HL-60/S4 (cell line): ENCODE data around the gene ZMYND8.
"Not testable (repeated sequence)": the region's sequence is repeated elsewhere in the genome, so short reads cannot be mapped to it uniquely, and the experiment has no call there.

Experiments used
- in situ Hi-C: fragments of 300-500 bp; cut with MboI; formaldehyde crosslinking; loops from 2 replicates; pipeline ENCODE4 v1.14.3; 2022; ENCODE audit warnings: low sequenced_read_pairs

Gene ZMYND8

DNA sequence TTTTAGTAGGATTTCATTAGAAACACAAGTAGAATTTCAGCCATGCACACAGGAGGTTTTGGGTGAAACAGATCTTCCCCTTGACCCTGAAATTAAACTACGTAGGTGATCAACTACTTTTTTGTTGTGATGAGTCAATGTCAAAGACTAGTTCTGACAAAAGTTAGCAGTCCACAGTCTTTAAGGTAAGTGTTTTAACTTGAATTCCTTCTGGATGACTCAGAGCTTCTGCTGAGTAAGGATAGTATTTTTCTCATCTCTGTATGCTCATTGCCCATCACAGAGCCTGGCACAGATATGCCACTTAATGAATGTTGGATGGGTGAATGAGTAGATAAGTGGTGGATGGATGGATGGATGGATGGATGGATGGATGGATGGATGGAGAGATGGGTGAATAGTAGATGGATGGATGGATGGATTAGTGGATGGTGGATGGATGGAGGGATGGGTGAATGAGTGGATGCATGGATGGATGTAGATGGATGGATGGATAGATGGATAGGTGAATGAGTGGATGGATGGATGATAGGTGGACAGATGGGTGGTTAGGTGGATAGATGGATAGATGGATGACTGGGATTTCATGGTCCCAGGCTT lies 165.3 kb downstream of the ZMYND8 start:
- in situ Hi-C loops: no loop called here

DNA sequence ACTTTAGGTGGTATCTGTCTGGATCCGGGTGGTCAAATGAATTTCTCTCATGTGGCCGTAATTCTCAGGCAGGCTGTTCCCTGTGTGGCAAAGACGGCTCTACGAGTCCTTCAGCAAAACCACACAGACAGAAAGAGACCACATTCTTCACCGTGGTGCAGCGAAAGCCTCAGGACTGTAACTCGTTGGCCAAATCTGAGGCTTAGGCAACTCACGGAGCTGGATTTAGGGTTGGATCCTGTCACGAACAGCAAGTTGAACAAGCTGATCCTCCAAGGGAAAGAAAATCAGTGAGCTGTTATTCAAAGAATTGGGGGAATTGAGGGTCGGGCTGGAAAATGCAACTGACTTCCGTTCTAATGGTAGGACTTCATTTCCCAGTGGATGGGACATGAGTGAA lies 167.4 kb downstream of the ZMYND8 start:
- in situ Hi-C loops: no loop called here

DNA sequence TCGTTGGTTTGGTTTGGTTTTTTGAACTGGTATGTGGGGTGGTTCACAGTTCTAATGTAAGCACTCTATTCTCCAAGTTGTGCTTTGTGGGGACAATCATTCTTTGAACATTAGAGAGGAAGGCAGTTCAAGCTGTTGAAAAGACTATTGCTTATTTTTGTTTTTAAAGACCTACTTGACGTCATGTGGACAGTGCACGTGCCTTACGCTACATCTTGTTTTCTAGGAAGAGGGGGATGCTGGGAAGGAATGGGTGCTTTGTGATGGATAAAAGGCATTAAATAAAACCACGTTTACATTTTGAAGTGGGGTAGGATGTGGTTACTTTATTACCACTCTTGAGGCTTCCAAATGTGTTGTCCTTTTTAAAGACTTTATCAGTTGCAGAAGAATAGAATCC lies 168.0 kb downstream of the ZMYND8 start:
- in situ Hi-C loops: no loop called here

DNA sequence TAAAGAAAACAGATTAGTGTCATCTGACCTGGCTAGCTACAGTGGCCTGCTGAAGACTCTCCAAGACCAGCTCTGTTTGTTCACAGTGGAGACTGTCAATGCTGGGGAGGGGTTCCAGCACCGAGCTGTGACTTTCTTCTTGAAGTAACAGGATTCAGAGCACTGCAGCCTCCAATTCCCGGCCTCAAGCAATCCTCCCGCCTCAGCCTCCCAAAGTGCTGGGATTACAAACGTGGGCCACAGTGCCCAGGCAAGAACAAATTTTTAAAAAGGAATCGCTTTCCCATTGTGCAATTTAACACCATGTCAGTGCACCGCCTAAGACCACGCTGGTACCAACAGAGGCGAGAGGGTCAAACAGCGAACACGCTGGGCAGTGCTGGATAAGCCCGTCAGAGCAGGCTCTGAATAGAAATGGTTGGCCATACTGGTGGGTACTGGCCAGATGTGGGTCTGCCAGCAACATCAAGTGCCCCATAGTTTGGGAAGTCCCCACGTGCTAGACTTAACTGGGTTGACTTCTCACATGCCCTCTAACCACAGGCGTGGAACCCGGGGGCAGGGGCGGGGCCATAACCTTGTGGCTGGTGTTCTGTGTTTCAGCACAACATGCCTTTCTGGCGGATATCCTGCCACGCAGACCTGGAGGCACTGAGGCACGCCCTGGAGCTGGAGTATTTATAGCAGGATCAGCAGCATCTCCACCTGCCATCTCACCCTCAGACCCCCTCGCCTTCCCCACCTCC lies 168.9 kb downstream of the ZMYND8 start:
- in situ Hi-C loops: no loop called here

DNA sequence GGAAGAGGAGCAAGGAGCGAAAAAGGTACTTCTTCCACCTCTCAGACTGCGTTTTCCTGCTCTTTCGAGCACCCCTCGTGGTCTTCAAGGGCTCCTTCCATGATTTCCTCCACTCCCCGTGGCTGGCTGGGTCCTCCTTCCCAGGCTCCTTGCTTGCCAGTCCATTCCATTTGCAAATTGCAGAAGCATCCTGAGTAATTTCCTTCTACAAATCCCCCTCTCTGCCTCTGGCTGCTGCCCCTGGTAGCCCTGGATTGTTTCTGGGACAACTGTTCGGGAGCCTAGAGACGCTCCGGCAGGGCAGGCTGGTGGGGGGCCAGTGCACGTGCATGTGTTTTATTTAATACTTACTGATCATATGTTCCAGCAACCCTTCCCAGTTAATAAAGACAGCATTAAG lies 173.1 kb downstream of the ZMYND8 start:
- in situ Hi-C loops: no loop called here

DNA sequence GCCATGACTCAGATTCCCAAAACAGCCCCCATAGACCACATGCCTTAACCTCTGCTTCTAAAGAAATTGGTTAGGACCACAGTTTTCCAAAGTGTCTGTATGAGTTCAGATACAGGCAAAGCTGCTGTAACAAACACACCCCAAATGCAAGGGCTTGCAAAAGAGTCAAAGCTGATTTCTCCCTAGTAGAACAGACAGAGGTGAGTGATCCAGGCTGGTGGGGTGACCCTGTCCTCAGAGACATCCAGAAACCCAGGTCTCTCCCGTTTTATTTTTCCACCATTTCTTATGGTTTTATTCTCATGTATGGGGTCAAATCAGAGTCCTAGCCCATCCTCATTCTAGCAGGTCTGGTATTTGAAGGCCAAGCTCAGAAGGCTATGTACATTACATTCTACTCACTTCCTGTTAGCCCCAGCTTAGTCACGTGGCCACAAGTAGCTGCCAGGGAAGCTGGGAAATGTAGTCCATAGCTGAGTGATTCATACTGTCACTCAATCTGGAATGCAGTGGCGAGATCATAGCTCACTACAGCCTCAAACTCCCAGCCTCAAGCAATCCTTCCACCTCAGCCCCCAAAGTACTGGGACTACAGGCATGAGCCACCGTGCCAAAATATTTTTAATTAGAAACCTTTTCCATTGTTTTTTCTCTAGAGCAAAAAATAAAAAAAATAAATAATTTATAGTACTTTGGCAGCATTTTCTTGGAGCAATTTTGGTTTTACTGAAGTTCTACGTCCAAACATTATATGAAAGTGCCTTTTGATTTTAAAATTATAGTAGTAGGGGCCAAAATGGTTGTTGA lies 175.2 kb downstream of the ZMYND8 start:
- in situ Hi-C loops: no loop called here

DNA sequence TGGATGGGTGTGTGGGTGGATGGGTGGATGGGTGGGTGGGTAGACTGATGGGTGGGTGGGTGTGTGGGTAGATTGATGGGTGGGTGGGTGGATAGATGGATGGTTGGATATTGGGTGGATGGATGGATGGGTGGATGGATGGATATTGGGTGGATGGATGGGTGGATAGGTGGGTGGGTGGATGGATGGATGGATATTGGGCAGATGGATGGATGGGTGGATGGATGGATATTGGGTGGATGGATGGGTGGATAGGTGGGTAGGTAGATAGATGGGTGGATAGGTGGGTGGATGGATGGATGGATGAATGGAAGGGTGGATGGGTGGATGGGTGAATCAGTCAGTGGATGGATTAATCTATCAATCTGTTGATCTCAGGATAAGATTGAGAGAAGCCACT lies 177.2 kb downstream of the ZMYND8 start:
- in situ Hi-C loops: no loop called here

DNA sequence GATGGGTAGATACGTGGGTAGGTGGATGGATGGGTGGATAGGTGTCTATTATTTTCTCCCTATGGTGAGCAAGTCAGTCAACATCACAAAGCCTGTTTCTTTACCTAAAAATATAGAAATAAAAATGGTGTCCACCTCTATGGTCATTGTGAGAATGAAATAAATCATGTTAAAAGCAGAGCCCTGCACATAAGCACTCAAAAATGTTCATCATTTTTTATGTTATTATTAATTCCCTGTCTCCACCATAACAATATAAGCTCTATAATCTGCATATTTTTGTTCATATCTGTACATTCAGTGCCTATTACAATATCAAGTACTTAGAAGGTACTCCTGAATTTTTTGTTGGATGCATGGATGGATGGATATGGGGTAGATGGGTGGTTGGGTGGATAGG lies 177.6 kb downstream of the ZMYND8 start:
- in situ Hi-C loops: no loop called here

DNA sequence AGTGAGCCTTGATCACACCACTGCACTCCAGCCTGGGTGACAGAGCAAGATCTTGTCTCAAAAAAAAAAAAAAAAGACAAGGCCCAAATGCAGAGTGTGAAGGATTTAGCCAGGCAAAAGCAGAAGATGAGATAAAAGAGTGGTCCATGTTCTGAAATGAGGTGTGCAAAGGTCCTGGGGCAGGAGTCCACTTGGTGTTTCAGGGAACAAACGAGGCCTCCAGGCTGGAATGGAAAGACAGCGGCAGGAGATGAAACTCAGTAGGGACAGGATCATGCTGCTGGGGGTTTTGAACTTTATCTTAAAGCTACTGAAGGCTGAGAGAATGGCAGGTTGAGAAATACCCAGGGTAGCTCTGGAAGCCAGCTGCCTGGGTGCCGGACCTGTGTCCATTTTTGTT lies 178.2 kb downstream of the ZMYND8 start:
- in situ Hi-C loops: no loop called here

DNA sequence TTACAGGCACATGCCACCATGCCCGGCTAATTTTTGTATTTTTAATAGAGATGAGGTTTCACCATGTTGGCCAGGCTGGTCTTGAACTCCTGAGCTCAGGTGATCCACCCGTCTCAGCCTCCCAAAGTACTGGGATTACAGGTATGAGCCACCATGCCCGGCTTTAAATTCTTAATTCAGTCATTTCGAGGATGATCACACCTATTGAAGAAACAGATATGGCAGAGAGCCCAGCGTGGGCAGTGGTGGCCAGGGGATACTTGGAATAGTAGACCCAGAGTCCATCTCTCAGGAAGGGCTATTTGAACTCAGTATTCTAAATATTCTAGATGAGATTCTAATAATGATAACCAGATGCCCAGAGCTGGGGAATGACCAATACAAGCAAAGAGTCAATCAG lies 180.3 kb downstream of the ZMYND8 start:
- in situ Hi-C loops: not testable (repeated sequence)

DNA sequence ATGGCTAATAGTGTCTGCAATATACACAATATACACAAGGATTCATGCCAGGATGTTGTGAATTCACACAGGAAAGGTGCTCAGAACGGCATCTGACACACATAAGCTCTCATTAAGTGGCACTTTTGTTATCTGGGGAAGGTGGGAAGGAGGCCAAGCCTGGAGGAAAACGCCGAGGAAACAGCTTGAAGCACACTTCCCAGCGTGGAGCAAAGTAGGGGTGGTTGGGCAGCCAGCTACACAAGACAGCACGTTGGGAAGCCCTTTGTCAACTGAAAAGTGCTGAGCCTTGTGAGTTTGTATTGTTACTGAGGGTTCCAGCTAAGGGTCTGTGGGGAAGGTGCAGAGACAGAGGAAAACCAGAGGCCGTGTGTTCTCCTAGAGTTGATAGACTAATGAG lies 181.0 kb downstream of the ZMYND8 start:
- in situ Hi-C loops: no loop called here

DNA sequence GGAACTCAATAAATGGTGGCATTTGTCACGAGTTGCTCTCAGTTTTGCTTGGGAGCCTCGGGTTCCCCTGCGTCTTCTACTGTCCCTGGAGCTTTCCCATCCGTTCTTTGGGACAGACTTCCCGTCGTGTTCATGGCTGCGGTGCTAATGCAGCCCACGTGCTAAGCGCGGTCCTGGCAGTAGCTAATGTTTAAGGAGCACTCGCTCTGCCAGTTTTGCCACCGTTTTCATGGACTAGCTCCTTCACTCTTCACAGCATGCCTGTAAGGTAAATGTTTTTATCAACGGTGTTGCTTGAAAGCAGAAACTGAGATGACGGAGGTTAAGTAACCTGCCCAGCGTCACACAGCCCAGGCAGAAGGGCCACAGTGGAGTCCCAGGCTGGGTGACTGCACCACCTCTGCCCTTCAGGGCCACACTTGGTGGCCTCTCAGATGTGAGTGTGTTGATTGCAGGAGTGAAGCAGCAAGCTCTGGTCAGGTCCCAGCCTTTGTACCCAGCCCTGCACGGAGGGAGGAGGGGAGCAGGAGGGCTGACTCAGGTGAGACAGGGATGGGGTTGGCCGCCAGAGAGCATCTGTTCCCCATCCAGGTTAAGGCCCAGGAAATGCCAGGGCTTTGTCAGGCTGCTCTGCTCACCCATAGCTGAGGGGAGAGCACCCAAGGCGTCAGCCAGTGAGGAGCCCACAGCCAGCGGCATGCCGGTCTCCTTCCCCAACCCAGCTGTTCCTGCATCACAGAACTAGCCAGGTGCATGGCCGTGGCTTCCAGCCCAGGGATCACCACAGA lies 181.8 kb downstream of the ZMYND8 start:
- in situ Hi-C loops: no loop called here

DNA sequence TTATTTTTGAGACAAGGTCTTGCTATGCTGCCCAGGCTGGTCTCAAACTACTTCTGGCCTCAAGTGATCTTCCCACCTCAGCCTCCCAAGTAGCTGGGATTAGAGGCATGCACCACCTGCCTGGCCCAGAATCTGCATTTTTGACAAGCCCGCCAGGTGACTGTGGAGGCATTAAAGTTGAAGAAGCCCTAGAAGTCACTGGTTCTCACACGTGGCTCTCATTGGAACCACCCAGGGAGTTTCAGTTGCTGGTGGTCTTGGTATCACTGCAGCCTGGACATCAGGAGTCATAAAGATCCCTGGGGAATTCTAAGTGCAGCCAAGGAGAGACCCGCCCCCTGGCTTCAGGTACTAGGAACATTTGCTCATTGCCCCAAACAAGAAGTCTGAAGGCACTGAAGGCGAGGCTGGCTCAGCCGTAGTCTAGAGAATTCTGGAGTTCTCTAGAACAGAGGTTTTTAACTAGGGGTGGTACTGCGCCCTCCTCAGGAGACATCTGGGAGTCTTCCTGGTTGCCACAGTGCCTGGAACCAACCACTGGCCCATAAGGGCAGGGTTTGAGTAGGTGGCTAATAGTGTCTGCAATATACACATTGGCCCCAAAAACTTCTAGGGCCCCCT lies 182.8 kb downstream of the ZMYND8 start:
- in situ Hi-C loops: no loop called here

DNA sequence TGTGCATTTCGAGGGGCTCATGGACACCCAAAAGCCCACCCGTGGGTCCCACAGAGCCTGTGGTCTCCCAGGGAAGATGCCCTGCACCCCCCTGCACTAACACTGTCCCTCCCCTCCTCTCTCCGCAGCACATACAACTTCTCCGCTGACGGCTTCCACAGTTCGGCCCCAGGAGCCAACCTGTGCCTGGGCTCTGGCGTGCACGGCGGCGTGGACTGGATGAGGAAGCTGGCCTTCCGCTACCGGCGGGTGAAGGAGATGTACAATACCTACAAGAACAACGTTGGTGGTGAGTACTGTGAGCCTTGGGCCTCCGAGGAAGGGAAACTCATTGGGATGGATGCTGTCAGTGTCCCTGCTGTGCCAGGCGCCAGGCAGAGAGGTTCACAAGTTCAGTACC lies 183.9 kb downstream of the ZMYND8 start:
- in situ Hi-C loops: no loop called here

DNA sequence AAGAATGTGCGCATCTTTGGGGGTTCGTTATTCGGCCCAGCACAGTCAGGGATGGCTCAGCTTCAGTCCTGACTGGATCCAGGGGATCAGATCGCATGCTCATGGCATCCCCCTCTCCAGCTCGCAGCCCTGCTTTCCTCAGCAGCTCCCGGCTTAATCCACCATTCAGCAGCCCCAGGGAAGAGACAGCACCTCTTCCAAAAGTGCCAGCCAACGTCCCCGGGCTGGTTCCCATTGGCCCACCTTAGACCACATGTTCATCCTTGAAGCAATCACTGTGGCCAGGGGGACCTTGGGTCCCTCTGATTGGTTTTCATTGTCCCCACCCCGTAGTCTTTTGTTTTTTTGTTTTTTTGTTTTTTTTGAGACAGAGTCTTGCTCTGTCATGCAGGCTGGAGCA lies 188.7 kb downstream of the ZMYND8 start:
- in situ Hi-C loops: no loop called here

DNA sequence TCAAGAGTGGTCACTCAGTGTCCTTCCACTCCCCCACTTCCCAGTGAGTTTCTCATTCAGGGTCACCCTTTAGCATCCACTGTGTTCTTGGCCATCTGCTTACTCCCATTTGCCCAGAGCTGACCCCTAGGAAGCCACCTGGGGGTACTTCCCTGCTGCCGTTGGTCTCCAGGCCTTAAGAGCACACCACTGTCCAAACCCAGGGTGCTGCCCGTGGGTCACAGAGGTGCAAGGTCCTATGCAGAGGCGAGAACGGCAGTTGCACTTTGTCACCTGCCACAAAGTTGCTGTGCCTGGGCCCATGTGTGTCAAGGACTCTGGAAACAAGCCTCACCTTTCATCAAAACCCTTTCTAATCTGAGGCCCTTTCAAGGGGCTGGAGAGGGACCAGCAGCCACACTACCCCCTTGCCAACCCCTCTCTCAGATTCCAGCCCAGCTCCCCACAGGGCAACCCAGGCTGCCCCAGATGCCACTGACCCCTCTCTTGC lies 191.1 kb downstream of the ZMYND8 start:
- in situ Hi-C loops: no loop called here

DNA sequence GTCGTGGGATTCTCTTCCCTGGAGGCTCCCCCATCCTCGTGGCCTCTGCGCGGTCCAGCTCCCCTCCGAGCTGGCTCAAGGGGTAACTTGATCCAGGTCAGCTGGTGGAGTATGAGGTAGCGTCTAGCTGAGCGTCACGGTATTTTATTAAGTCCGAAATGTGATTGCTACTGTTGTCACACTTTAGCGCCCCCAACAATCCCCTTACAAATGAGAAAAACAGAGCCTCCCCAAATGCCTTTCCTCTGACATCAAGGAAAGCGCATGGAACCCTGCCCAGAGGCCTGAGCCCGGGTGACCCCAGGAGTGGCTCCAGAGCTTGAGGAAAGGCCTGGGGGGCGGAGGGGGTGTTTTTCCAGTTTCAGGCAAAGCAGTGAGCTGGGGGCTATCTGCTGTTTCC lies 192.4 kb downstream of the ZMYND8 start:
- in situ Hi-C loops: no loop called here

DNA sequence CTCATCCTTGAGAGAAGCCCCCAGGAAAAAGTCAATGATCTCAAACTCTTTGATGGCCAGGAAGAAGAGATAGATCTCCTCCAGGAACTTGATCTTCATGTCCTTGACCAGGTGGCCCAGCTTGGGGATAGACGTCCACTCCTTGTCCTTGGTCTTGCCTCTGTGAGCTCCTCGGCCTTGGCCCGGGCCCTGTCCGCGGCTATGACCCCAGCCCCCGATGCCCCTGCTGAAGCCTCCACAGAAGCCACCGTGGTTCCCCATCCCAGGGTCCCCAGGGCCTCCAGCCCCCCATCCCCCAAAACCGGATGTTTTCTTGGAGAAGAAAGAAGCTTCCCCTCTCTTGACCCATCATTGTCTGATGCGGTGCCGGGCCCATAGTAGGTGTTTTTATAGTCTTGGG lies 195.1 kb downstream of the ZMYND8 start:
- in situ Hi-C loops: no loop called here

DNA sequence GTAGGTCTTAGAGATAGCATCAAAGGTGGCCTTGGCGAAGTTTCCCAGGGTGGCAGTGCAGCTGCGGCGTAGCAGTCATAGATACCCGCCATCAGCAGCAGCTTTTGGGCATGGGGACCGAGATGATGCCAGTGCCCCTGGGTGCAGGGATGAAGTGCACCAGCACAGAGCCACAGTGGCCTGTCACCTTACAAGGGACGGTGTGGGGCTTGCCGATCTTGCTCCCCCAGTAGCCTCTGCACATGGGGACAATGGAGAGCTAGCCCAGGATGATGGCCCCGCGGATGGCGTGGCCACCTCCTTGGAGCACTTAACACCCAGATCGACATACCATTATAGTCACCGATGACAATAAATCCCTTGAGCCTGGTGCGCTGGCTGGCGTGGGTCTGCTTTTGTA lies 195.5 kb downstream of the ZMYND8 start:
- in situ Hi-C loops: no loop called here

DNA sequence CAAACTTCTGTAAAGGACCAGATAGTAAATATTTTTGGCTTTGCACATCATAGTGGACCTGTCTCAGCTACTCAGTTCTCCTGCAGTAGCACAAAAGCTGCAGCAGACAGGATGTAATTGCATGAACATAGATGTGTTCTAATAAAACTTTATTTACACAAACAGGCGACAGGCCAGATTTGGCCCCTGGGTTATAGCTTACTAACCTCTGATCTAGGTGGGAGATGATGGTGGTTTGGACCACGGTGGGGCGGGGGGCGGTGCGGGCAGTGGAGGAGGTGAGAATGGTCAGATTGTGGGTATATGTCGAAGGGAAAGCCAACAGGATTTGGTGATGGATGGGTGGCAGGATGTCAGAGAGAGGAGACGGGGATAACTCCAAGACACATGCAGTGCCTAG lies 196.3 kb downstream of the ZMYND8 start:
- in situ Hi-C loops: no loop called here
